Measurements from ENCODE around the gene CCNQ. TPM values are rescaled to one million over a fixed set of nuclear protein-coding genes. Genes with fewer than 3 reads are reported as not detected.

Gene CCNQ
- total RNA-seq, 1 experiment from 2014 or later: 20.3 TPM

DNA sequence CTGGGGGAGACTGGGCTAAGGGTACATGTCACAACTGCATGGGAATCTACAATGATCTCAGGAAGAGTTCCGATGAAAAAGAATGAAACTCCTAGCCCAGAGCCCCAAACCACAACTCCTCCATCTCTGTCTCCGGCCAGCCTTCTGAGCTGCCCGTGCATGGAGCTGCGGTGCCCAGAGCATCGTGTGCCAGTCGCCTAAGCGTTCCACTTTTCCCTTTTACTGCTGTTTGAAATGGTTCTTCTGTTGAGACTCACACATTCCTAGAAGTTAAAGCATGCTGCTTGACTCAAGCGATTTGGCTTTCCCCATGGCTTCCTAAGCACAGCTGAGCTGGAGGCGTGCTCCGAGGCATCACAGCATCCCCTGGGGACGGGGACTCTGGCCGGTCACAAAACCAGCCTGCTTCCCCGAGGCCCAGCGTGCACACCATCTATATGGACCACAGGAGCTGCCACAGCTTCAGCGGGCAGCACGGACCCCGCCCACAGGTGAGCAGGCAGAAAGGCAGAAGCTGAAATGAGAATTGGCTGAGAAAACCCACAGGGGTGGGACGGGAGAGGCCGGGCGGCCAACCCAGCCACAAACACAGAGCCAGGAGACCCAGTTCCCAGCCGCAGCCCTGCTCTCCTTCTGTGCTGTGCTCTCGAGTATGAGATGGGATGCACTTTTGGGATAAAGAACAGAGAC, 5.0 kb downstream of the CCNQ start:
- no peaks in the 10 kb centered on the region; a peak in 1 of 4 replicates for H3K36me3 ChIP-seq (ENCODE audit: control insufficient read depth in 1 of 2, insufficient read depth in 2 of 2, low read length in 2 of 2)
- H3K79me2 ChIP-seq (ENCODE audit: insufficient read depth, low read length): peaks cover 24% of the 10 kb centered on the region
- H3K9me3 ChIP-seq (ENCODE audit: control insufficient read depth in 1 of 2, insufficient read depth in 1 of 2, low read depth in 1 of 2, low read length in 2 of 2): no peaks in the 10 kb centered on the region
- TF ChIP-seq EZH2phosphoT487 (IDR thresholded peaks at IDR 0.05; ENCODE audit: borderline replicate concordance) (no peak), SP1 (IDR thresholded peaks at IDR 0.05; ENCODE audit: low read depth) (no peak), POLR2A (IDR thresholded peaks at IDR 0.05; ENCODE audit: borderline replicate concordance, extremely low read depth, insufficient read depth, insufficient read length) (no peak)
- TF ChIP-seq, protein P1, sequence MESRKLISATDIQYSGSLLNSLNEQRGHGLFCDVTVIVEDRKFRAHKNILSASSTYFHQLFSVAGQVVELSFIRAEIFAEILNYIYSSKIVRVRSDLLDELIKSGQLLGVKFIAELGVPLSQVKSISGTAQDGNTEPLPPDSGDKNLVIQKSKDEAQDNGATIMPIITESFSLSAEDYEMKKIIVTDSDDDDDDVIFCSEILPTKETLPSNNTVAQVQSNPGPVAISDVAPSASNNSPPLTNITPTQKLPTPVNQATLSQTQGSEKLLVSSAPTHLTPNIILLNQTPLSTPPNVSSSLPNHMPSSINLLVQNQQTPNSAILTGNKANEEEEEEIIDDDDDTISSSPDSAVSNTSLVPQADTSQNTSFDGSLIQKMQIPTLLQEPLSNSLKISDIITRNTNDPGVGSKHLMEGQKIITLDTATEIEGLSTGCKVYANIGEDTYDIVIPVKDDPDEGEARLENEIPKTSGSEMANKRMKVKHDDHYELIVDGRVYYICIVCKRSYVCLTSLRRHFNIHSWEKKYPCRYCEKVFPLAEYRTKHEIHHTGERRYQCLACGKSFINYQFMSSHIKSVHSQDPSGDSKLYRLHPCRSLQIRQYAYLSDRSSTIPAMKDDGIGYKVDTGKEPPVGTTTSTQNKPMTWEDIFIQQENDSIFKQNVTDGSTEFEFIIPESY (IDR thresholded peaks at IDR 0.05; ENCODE audit: extremely low read depth, insufficient replicate concordance, low read length): no peak
- H3K4me3 ChIP-seq (replicated peaks in 1 of 2; ENCODE audit: low read depth in 1 of 2, low read length in 2 of 2): no peak overlapping the region
- H2AFZ ChIP-seq (ENCODE audit: low read depth, low read length, poor library complexity, severe bottlenecking): no peak overlapping the region
- no peak overlapping the region for H3K27ac ChIP-seq (ENCODE audit: low read depth, low read length)
- H3K4me2 ChIP-seq (ENCODE audit: low read length): no peak overlapping the region
- no peak for DNase-seq (ENCODE audit: low read depth, low spot score)
- ChIA-PET POLR2A (no interaction called here), CTCF (no interaction called here), RAD21 (ENCODE audit: low non-redundant PET in 1 of 2, low total read pairs in 2 of 2, uncharacterized antibody in 2 of 2, unreplicated experiment in 2 of 2) (no interaction called here)
- peaks cover 4 to 10% of the 10 kb centered on the region in 2 experiments; a peak in 2 of 4 replicates for H3K4me1 ChIP-seq (ENCODE audit: control insufficient read depth in 1 of 2, insufficient read depth in 2 of 2, low read length in 2 of 2)
- no TSS peak for BruUV-seq (replicated peaks)
- intact Hi-C loops (cut with micrococcal nuclease): no loop called here
- H3K9ac ChIP-seq (ENCODE audit: low read length): no peak overlapping the region
- no peak for ATAC-seq
- no peaks in the 10 kb centered on the region for H3K9me2 ChIP-seq (ENCODE audit: insufficient read depth)
- H3K27me3 ChIP-seq (ENCODE audit: insufficient read depth, low read length): no peaks in the 10 kb centered on the region
- H4K20me1 ChIP-seq (ENCODE audit: insufficient read depth): no peaks in the 10 kb centered on the region

DNA sequence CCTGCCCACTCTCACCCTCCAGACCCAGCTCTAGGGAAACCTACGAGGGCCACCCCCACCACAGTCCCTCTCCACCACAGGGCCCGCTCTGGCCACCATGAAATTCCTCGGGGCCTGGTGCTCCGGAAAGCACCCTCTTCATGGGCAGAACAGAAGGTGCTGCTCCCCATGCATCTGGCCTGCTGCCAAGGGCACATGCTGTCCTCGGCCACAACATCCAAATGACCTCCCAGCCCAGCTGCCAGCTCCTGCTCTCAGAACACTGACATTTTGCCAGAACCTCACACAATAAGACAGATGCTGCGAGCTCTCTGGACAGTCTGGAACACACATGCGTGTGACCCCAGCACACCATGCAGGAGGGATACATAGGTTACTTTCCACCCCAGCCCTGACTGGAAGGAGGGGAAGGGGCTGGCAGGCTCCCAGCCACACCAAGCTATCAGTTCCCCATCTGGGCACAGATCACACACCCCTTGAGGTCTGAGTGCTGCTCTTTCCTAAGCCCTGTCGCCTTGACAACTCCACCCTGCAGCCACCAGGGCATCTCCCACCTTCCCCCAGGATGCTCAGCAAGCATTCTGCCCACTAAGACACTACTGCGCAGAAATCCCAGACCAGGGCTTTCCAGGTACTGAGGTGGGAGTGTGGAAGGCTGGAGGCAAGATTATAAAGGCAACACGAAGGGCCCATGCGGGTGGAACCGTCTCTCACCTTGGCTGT, 5.8 kb downstream of the CCNQ start:
- ChIA-PET RAD21 (ENCODE audit: low non-redundant PET in 1 of 2, low total read pairs in 2 of 2, uncharacterized antibody in 2 of 2, unreplicated experiment in 2 of 2) (no interaction called here), POLR2A (no interaction called here), CTCF (no interaction called here)
- no peak overlapping the region for H3K4me3 ChIP-seq (replicated peaks in 1 of 2; ENCODE audit: low read depth in 1 of 2, low read length in 2 of 2)
- no peaks in the 10 kb centered on the region for H4K20me1 ChIP-seq (ENCODE audit: insufficient read depth)
- BruUV-seq (replicated peaks): no TSS peak
- peaks cover 20% of the 10 kb centered on the region for H3K79me2 ChIP-seq (ENCODE audit: insufficient read depth, low read length)
- ATAC-seq: no peak
- no peak overlapping the region for H3K27ac ChIP-seq (ENCODE audit: low read depth, low read length)
- no peak overlapping the region for H3K4me2 ChIP-seq (ENCODE audit: low read length)
- no peaks in the 10 kb centered on the region for H3K9me3 ChIP-seq (ENCODE audit: control insufficient read depth in 1 of 2, insufficient read depth in 1 of 2, low read depth in 1 of 2, low read length in 2 of 2)
- H3K36me3 ChIP-seq (ENCODE audit: control insufficient read depth in 1 of 2, insufficient read depth in 2 of 2, low read length in 2 of 2): no peaks in the 10 kb centered on the region; a peak in 1 of 4 replicates
- H3K27me3 ChIP-seq (ENCODE audit: insufficient read depth, low read length): no peaks in the 10 kb centered on the region
- peaks cover 4 to 10% of the 10 kb centered on the region in 2 experiments; a peak in 2 of 4 replicates for H3K4me1 ChIP-seq (ENCODE audit: control insufficient read depth in 1 of 2, insufficient read depth in 2 of 2, low read length in 2 of 2)
- no peaks in the 10 kb centered on the region for H3K9me2 ChIP-seq (ENCODE audit: insufficient read depth)
- no peak overlapping the region for H2AFZ ChIP-seq (ENCODE audit: low read depth, low read length, poor library complexity, severe bottlenecking)
- no peak for DNase-seq (ENCODE audit: low read depth, low spot score)
- H3K9ac ChIP-seq (ENCODE audit: low read length): no peak overlapping the region
- intact Hi-C loops (cut with micrococcal nuclease): no loop called here
- TF ChIP-seq EGR1 (IDR thresholded peaks at IDR 0.05; ENCODE audit: low read depth) (no peak), FOSL1 (IDR thresholded peaks at IDR 0.05; ENCODE audit: low read depth) (no peak), SIN3A (IDR thresholded peaks at IDR 0.05; ENCODE audit: low read depth) (no peak), RAD21 (IDR thresholded peaks at IDR 0.05; ENCODE audit: low read depth) (no peak), ELF1 (IDR thresholded peaks at IDR 0.05; ENCODE audit: borderline replicate concordance, low read depth) (no peak), CEBPB (IDR thresholded peaks at IDR 0.05; ENCODE audit: low read depth) (no peak)
- TF ChIP-seq, protein P1 (IDR thresholded peaks at IDR 0.05; ENCODE audit: extremely low read depth, insufficient replicate concordance, low read length): no peak
- TF ChIP-seq, protein P2, sequence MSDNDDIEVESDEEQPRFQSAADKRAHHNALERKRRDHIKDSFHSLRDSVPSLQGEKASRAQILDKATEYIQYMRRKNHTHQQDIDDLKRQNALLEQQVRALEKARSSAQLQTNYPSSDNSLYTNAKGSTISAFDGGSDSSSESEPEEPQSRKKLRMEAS (IDR thresholded peaks at IDR 0.05): no peak
- TF ChIP-seq, protein P3, sequence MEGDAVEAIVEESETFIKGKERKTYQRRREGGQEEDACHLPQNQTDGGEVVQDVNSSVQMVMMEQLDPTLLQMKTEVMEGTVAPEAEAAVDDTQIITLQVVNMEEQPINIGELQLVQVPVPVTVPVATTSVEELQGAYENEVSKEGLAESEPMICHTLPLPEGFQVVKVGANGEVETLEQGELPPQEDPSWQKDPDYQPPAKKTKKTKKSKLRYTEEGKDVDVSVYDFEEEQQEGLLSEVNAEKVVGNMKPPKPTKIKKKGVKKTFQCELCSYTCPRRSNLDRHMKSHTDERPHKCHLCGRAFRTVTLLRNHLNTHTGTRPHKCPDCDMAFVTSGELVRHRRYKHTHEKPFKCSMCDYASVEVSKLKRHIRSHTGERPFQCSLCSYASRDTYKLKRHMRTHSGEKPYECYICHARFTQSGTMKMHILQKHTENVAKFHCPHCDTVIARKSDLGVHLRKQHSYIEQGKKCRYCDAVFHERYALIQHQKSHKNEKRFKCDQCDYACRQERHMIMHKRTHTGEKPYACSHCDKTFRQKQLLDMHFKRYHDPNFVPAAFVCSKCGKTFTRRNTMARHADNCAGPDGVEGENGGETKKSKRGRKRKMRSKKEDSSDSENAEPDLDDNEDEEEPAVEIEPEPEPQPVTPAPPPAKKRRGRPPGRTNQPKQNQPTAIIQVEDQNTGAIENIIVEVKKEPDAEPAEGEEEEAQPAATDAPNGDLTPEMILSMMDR (IDR thresholded peaks at IDR 0.05 in 2 of 3, conservative IDR thresholded peaks at IDR 0.05 in 1 of 3; ENCODE audit: borderline replicate concordance in 1 of 3, insufficient read depth in 1 of 3, low read depth in 2 of 3, low read length in 2 of 3): no peak
